Activated CD4-positive, alpha-beta memory T cell treated with anti-CD3 and anti-CD28 coated beads, Interleukin-2, amount 10 ng/mL, durations not matched to agents 7 days and 5 days (primary cell): ENCODE data around the gene MT1G. TPM values are rescaled to one million over a fixed set of nuclear protein-coding genes. Genes with fewer than 3 reads are reported as not detected.

Source experiments
- CTCF ChIA-PET: fragments of 350-600 bp; sonication (Branson Sonifier 250); formaldehyde crosslinking; loops from one replicate; lab custom pipeline; 2021; ENCODE audit warnings: antibody characterized with exemption, inconsistent platforms; lab: Charles Lee
- POLR2A ChIA-PET: fragments of 350-600 bp; sonication (Branson Sonifier 250); formaldehyde crosslinking; loops from one replicate; lab custom pipeline; 2021; ENCODE audit warnings: antibody characterized with exemption; lab: Charles Lee
- DNase-seq: peaks from one replicate; pipeline ENCODE4 v3.0.0-alpha.2; 2020
- H3K27ac Mint-ChIP-seq: one replicate; pipeline ENCODE4 v1.8.0; 2021; ENCODE audit warnings: mild to moderate bottlenecking, mixed read lengths
- H3K27me3 Mint-ChIP-seq: one replicate; pipeline ENCODE4 v1.8.0; 2021; ENCODE audit warnings: mixed read lengths
- H3K36me3 Mint-ChIP-seq: one replicate; pipeline ENCODE4 v1.8.0; 2021; ENCODE audit warnings: low read depth, mixed read lengths
- H3K4me1 Mint-ChIP-seq: one replicate; pipeline ENCODE4 v1.8.0; 2021; ENCODE audit warnings: mixed read lengths
- H3K4me3 Mint-ChIP-seq: one replicate; pipeline ENCODE4 v1.8.0; 2021; ENCODE audit warnings: mild to moderate bottlenecking, mixed read lengths
- H3K9me3 Mint-ChIP-seq: one replicate; pipeline ENCODE4 v1.8.0; 2021; ENCODE audit warnings: mixed read lengths
- total RNA-seq, 2 experiments: library from RNA; stranded (reverse); gene quantifications; one replicate each; pipeline ENCODE4 v1.2.3, GENCODE V29; 2021

MT1G gene
- total RNA-seq, 2 experiments from 2014 or later, result 2.2 to 2.9 TPM

DNA sequence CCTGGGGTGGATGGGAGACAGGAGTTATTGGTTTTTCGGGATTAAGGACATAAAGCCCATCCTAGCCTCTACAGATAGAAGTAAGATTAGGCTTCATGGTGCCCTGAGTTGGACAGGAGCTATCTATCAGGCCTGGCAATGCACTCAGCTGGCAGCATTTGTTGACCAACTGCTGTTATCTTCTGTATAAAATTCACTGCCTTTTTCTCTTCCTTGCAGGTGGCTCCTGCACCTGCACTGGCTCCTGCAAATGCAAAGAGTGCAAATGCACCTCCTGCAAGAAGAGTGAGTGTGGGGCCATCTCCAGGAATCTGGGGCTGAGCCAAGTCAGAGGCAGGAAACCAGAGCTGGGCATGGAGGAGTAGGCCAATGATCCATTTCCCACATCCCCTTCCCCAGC lies 28.8 kb downstream of the MT1G start:
- no peak for DNase-seq
- peaks cover 47% of the 10 kb centered on the region for H3K4me1 Mint-ChIP-seq
- H3K36me3 Mint-ChIP-seq, result no peaks in the 10 kb centered on the region
- POLR2A ChIA-PET, result no interaction called here
- H3K4me3 Mint-ChIP-seq, result no peak overlapping the region
- H3K27ac Mint-ChIP-seq, result no peak overlapping the region
- H3K9me3 Mint-ChIP-seq, result no peaks in the 10 kb centered on the region
- CTCF ChIA-PET, result no interaction called here
- H3K27me3 Mint-ChIP-seq, result peaks cover 81% of the 10 kb centered on the region

DNA sequence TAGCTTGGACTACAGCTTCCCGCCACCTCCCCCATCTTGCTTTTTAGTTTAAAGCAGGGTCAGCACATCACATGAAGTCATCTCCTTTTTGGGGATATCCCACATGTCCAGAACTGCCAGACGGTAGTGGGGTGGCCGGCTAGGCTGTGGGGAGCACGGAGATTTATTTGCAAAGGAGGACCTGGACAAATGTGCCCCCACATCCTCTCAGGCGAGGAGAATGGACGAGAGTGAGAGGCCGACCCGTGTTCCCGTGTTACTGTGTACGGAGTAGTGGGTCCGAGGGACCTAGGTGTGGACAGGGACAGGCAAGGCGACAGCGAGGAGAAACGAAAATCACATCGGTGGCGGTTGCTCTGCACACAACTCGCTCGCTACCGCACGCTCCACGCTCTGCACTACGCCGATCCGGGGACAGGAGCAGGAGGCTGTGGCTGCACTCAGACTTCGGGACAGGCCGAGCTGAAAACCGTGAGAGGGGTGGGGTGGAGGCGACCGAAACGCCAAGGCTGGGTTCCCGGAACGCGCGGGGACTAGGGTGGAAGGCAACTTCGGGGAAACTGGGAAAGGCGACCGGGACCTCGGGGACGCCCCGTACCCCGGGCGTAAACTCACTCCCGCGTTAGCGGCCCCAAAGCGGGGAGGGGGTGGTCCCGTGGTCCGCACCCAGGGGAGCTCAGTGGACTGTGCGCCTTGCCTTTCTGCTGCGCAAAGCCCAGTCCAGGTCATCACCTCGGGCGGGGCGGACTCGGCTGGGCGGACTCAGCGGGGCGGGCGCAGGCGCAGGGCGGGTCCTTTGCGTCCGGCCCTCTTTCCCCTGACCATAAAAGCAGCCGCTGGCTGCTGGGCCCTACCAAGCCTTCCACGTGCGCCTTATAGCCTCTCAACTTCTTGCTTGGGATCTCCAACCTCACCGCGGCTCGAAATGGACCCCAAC lies 29.8 kb downstream of the MT1G start, which contains the start of gene MT1A:
TSS of gene MT1A (plus strand) at position 853 of the 937 bp plus-strand sequence. CDS start at position 926, 73 bp downstream.
- Mint-ChIP-seq H3K36me3 (no peaks in the 10 kb centered on the region), H3K4me3 (peak within 1 kb of the TSS; percentile 50)

DNA sequence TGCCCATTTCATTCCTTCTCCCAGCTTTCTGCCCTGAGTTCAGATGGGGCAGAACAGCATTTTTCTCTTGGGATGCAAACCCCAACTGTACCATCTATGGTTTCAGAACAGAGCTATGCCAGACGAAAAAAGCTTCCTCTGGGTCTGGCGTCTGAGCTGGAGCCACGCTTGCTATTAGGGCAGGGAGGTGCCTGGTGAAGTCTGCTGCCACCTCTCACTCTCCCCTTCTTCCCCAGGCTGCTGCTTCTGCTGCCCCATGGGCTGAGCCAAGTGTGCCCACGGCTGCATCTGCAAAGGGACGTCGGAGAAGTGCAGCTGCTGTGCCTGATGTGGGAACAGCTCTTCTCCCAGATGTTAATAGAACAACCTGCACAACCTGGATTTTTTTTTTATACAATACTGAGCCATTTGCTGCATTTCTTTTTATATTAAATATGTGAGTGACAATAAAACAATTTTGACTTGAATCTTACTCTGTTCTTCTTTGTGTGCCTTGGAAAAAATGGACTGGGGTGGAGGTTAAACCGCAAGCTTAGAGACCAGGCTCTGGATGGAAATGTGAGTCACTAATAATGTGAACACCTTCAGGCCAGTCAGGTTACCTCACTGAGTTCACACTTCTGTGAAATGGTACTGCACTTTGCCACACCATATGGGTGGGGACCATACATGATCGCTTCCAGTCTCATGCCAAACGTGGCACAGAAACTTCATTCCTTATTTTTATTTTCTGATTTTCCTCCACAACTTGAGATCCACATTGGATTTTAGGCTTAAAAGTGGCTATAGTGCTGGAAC lies 31.1 kb downstream of the MT1G start:
- POLR2A ChIA-PET, result interaction anchor here (0.6 to 2.4 kb wide), 3 partner anchors 12 to 46 kb away, joined by 3 to 9 read pairs (median 3); partner anchors contain the start of genes MT1E and MT1X
- H3K27ac Mint-ChIP-seq, result no peak overlapping the region
- H3K4me1 Mint-ChIP-seq, result peaks cover 35% of the 10 kb centered on the region

More for the DNA sequence above, 29.8 kb downstream of the MT1G start, which contains the start of gene MT1A:
- no peak for DNase-seq
- Mint-ChIP-seq H3K27ac (no peak within 1 kb of the TSS), H3K27me3 (peaks cover 86% of the 10 kb centered on the region), H3K9me3 (no peaks in the 10 kb centered on the region), H3K4me1 (peaks cover 37% of the 10 kb centered on the region)
- POLR2A ChIA-PET, result interaction anchor here (0.6 to 2.4 kb wide), 2 partner anchors 11 to 13 kb away, joined by 3 to 9 read pairs; partner anchors contain the start of gene MT1E
- CTCF ChIA-PET, result interaction anchor here (0.9 to 1.3 kb wide), 2 partner anchors 12 to 64 kb away, joined by 3 to 4 read pairs; partner anchors contain the start of gene MT1E

DNA sequence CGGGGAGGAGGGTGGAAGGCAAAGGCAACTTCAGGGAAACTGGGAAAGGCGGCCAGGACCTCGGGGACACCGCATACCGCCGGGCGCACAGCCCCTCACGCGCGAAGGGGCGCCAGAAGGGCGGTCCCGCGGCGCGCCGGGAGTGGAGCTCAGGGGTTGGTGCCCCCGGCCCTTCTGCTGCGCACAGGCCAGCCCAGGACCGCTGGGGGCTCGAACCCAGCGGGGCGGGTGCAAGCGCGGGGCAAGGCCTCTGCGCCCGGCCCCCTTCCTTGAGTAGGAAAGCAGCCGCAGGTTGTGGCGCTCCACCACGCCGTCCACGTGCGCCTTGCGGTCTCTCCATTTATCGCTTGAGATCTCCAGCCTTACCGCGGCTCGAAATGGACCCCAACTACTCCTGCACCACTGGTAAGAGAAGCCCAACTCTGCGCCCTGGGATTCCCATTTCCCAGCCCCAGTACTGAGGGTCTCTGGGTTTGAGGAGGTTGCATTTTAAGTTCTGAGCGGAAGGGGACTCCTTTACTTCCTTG lies 32.4 kb downstream of the MT1G start:
- no peaks in the 10 kb centered on the region for H3K36me3 Mint-ChIP-seq
- no peak overlapping the region for H3K27ac Mint-ChIP-seq
- CTCF ChIA-PET, result interaction anchor here (1.1 kb wide), 1 partner anchor 10 kb away, joined by 3 read pairs; the partner anchor contains the start of gene MT1E
- no peak for DNase-seq
- H3K4me1 Mint-ChIP-seq, result peaks cover 37% of the 10 kb centered on the region
- peaks cover 90% of the 10 kb centered on the region for H3K27me3 Mint-ChIP-seq
- H3K9me3 Mint-ChIP-seq, result no peaks in the 10 kb centered on the region
- POLR2A ChIA-PET, result no interaction called here
- H3K4me3 Mint-ChIP-seq, result no peak overlapping the region

More for the DNA sequence above, 31.1 kb downstream of the MT1G start:
- no peak for DNase-seq
- CTCF ChIA-PET, result interaction anchor here (1.3 kb wide), 1 partner anchor 65 kb away, joined by 4 read pairs; no protein-coding TSS in a partner anchor
- Mint-ChIP-seq H3K27me3 (peaks cover 86% of the 10 kb centered on the region), H3K4me3 (no peak overlapping the region), H3K36me3 (no peaks in the 10 kb centered on the region), H3K9me3 (no peaks in the 10 kb centered on the region)

GRCh38 chr16:56634715-56635440 lies 33.0 kb downstream of the MT1G start:
- peaks cover 91% of the 10 kb centered on the region for H3K27me3 Mint-ChIP-seq
- DNase-seq, result no peak
- peak overlapping the region; percentile 34 for H3K4me3 Mint-ChIP-seq
- no peaks in the 10 kb centered on the region for H3K36me3 Mint-ChIP-seq
- H3K27ac Mint-ChIP-seq, result no peak overlapping the region
- CTCF ChIA-PET, result interaction anchor here (1.1 kb wide), 1 partner anchor 10 kb away, joined by 3 read pairs; the partner anchor contains the start of gene MT1E
- POLR2A ChIA-PET, result interaction anchor here (1.2 kb wide), 1 partner anchor 10 kb away, joined by 6 read pairs; the partner anchor contains the start of gene MT1E
- peaks cover 37% of the 10 kb centered on the region for H3K4me1 Mint-ChIP-seq
- H3K9me3 Mint-ChIP-seq, result no peaks in the 10 kb centered on the region

DNA sequence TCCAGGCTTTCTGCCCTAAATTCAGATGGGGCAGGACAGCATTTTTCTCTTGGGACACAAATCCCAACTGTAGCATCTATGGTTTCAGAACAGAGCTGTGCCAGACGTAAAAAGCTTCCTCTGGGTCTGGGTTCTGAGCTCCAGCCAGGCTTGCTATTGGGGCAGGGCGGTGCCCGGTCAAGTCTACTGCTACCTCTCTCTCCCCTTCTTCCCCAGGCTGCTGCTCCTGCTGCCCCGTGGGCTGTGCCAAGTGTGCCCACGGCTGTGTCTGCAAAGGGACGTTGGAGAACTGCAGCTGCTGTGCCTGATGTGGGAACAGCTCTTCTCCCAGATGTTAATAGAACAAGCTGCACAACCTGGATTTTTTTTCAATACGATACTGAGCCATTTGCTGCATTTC lies 34.3 kb downstream of the MT1G start:
- Mint-ChIP-seq H3K27me3 (peaks cover 83% of the 10 kb centered on the region), H3K27ac (no peak overlapping the region), H3K4me3 (no peak overlapping the region), H3K4me1 (peaks cover 35% of the 10 kb centered on the region), H3K9me3 (no peaks in the 10 kb centered on the region), H3K36me3 (no peaks in the 10 kb centered on the region)
- no peak for DNase-seq
- POLR2A ChIA-PET, result interaction anchor here (1.2 kb wide), 1 partner anchor 49 kb away, joined by 5 read pairs; the partner anchor contains the start of gene MT1X
- CTCF ChIA-PET, result interaction anchor here (1.0 kb wide), 1 partner anchor 10 kb away, joined by 3 read pairs; no protein-coding TSS in a partner anchor

DNA sequence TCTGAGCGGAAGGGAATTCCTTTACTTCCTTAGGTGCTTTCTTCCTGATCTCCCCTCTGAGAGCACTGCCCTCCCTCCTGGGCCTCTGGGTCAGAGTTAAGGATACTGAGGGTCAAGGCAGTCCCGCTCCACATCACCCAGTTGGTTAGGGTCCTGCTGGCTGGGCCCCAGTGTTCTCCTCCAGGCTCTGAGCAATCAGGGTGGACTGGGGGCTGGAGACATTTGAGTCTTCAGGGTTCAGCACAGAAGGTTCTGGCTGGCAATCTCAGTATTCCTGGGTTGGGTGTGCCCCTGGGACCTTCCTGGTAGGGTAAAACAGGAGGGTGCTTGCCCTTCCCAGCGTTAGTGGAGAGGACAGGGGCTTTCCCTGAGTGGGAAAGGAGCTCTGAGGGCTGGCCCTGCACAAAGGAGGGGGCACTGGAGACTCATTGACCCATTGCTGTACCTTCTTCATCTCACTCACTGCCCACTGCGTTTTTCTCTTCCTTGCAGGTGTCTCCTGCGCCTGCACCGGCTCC lies 35.0 kb downstream of the MT1G start:
- Mint-ChIP-seq H3K9me3 (no peaks in the 10 kb centered on the region), H3K4me1 (peaks cover 32% of the 10 kb centered on the region), H3K4me3 (no peak overlapping the region), H3K27me3 (peaks cover 80% of the 10 kb centered on the region), H3K36me3 (no peaks in the 10 kb centered on the region), H3K27ac (no peak overlapping the region)
- DNase-seq, result no peak
- ChIA-PET POLR2A (no interaction called here), CTCF (interaction anchor here (1.0 kb wide), 1 partner anchor 11 kb away, joined by 3 read pairs; no protein-coding TSS in a partner anchor)

- Mint-ChIP-seq H3K36me3 (no peaks in the 10 kb centered on the region), H3K4me3 (peak within 1 kb of the TSS; percentile 30), H3K9me3 (no peaks in the 10 kb centered on the region), H3K27ac (no peak within 1 kb of the TSS), H3K4me1 (peaks cover 27% of the 10 kb centered on the region), H3K27me3 (peaks cover 74% of the 10 kb centered on the region)
- DNase-seq, result no peak
- POLR2A ChIA-PET, result interaction anchor here (2.5 kb wide), 1 partner anchor 15 kb away, joined by 5 read pairs; no protein-coding TSS in a partner anchor
- CTCF ChIA-PET, result interaction anchor here (1.7 kb wide), 1 partner anchor 11 kb away, joined by 6 read pairs; no protein-coding TSS in a partner anchor
Measured at GRCh38 chr16:56632156-56632847, 35.6 kb downstream of the MT1G start, which contains the start of gene MT1M. Gene MT1M, plus strand, starts transcription at chr16:56632659. Its CDS starts 73 bp downstream, at chr16:56632732.

DNA sequence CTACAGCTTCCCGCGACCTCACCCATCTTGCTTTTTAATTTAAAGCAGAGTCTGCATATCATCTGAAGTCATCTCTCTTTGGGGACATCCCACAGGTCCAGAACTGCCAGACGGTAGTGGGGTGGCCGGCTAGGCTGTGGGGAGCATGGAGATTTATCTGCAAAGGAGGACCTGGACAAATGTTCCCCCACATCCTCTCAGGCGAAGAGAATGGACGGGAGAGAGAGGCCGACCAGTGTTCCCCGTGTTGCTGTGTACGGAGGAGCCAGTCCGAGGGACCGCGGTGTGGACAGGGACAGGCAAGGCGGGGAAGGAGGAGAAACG lies 36.1 kb downstream of the MT1G start:
- Mint-ChIP-seq H3K4me3 (peak overlapping the region; percentile 30), H3K27ac (no peak overlapping the region), H3K36me3 (no peaks in the 10 kb centered on the region), H3K4me1 (peaks cover 26% of the 10 kb centered on the region), H3K27me3 (peaks cover 74% of the 10 kb centered on the region), H3K9me3 (no peaks in the 10 kb centered on the region)
- POLR2A ChIA-PET, result interaction anchor here (2.3 to 2.5 kb wide), 2 partner anchors 15 to 51 kb away, joined by 5 to 9 read pairs; partner anchors contain the start of gene MT1X
- DNase-seq, result no peak
- CTCF ChIA-PET, result interaction anchor here (1.7 kb wide), 1 partner anchor 12 kb away, joined by 6 read pairs; no protein-coding TSS in a partner anchor

DNA sequence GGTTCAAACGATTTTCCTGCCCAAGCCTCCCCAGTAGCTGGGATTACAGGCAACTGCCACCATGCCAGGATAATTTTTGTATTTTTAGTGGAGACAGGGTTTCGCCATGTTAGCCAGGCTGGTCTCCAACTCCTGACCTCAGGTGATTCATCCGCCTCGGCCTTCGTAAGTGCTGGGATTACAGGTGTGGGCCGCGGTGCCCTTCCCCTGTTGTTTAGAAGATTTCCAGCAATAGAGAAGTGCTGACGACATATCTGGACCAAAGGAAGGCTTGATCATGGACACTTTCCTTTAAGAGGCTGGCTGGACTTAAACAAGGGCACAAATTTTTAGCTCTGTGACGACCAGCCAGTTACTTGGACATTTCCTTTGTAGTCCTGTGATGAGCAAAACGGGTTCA lies 36.7 kb downstream of the MT1G start:
- H3K9me3 Mint-ChIP-seq, result no peaks in the 10 kb centered on the region
- no peak overlapping the region for H3K27ac Mint-ChIP-seq
- H3K27me3 Mint-ChIP-seq, result peaks cover 73% of the 10 kb centered on the region
- peaks cover 20% of the 10 kb centered on the region for H3K4me1 Mint-ChIP-seq
- no peaks in the 10 kb centered on the region for H3K36me3 Mint-ChIP-seq
- no peak for DNase-seq
- ChIA-PET CTCF (interaction anchor here (1.4 to 1.7 kb wide), 2 partner anchors 13 to 71 kb away, joined by 6 read pairs; no protein-coding TSS in a partner anchor), POLR2A (interaction anchor here (2.3 to 2.5 kb wide), 2 partner anchors 14 to 51 kb away, joined by 5 to 9 read pairs; partner anchors contain the start of gene MT1X)
- no peak overlapping the region for H3K4me3 Mint-ChIP-seq
